Smooth muscle cell (in vitro differentiated cells): ENCODE data around the gene SNX8. TPM values are rescaled to one million over a fixed set of nuclear protein-coding genes. Genes with fewer than 3 reads are reported as not detected.

ENCODE experiments used
- DNase-seq: peaks from one replicate; lab custom pipeline; 2025; ENCODE audit not compliant: unreplicated experiment; lab: John Stamatoyannopoulos, UW
- H2AFZ ChIP-seq: fragments of 200-600 bp; sonication (generic); 2 replicates; pipeline ENCODE4 v1.6.0; 2016; ENCODE audit warnings: antibody characterized with exemption, low read depth, mild to moderate bottlenecking
- H3F3A ChIP-seq: fragments of 200-600 bp; sonication (generic); 2 replicates; pipeline ENCODE4 v1.6.0; 2017; ENCODE audit warnings: antibody characterized with exemption, low read depth
- H3K27ac ChIP-seq: fragments of 200-600 bp; sonication (generic); 2 replicates; pipeline ENCODE4 v1.5.1; 2016; ENCODE audit warnings: low read depth, mild to moderate bottlenecking
- H3K27me3 ChIP-seq: fragments of 200-600 bp; sonication (generic); 2 replicates; pipeline ENCODE4 v1.6.1; 2016; ENCODE audit warnings: low read depth, mild to moderate bottlenecking
- H3K36me3 ChIP-seq: fragments of 200-600 bp; sonication (generic); 2 replicates; pipeline ENCODE4 v1.5.1; 2016; ENCODE audit warnings: low read depth
- H3K4me1 ChIP-seq: fragments of 200-600 bp; sonication (generic); 2 replicates; pipeline ENCODE4 v1.5.1; 2016; ENCODE audit warnings: low read depth
- H3K4me2 ChIP-seq: fragments of 200-600 bp; sonication (generic); 2 replicates; pipeline ENCODE4 v1.6.0; 2016; ENCODE audit warnings: mild to moderate bottlenecking
- H3K4me3 ChIP-seq: fragments of 200-600 bp; sonication (generic); 2 replicates; pipeline ENCODE4 v1.5.1; 2016; ENCODE audit warnings: mild to moderate bottlenecking
- H3K79me2 ChIP-seq: fragments of 200-600 bp; sonication (generic); 2 replicates; pipeline ENCODE4 v1.6.0; 2016; ENCODE audit warnings: low read depth, mild to moderate bottlenecking
- H3K9ac ChIP-seq: fragments of 200-600 bp; sonication (generic); 2 replicates; pipeline ENCODE4 v1.6.0; 2016; ENCODE audit warnings: low read depth
- H3K9me3 ChIP-seq: fragments of 200-600 bp; sonication (generic); replicated peaks from 2 replicates; pipeline ENCODE4 v1.5.1; 2016; ENCODE audit warnings: low read depth
- H4K20me1 ChIP-seq: fragments of 200-600 bp; sonication (generic); 2 replicates; pipeline ENCODE4 v1.6.0; 2016; ENCODE audit warnings: low read depth
- WGBS: methylation state at CpG from one replicate; pipeline ENCODE4 v1.1.7; 2016; ENCODE audit warnings: low lambda C conversion rate; 5-methylcytosine and 5-hydroxymethylcytosine counted together
- polyA plus RNA-seq: library from polyadenylated mRNA; unstranded; fragments of >200 nt; fragmentation: Nextera tagmentation; extraction: Ambion mirVana; gene quantifications from 2 replicates; pipeline ENCODE4 v1.2.1, GENCODE V29; 2016
- total RNA-seq: library from RNA; depleted of rRNA; stranded (reverse); fragments of >200 nt; gene quantifications from 2 replicates; pipeline ENCODE4 v1.2.3, GENCODE V29; 2014
- TF ChIP-seq, protein P1 (sequence below): fragments of 200-600 bp; sonication (generic); IDR thresholded peaks from 2 replicates; pipeline ENCODE4 v1.5.1; 2017; ENCODE audit warnings: borderline replicate concordance, mild to moderate bottlenecking, antibody characterized with exemption; ENCODE audit not compliant: insufficient read depth, poor library complexity, severe bottlenecking

The SNX8 gene
- total and polyA plus RNA-seq, 2 experiments from 2014 or later, result 46.9 to 49.9 TPM

DNA sequence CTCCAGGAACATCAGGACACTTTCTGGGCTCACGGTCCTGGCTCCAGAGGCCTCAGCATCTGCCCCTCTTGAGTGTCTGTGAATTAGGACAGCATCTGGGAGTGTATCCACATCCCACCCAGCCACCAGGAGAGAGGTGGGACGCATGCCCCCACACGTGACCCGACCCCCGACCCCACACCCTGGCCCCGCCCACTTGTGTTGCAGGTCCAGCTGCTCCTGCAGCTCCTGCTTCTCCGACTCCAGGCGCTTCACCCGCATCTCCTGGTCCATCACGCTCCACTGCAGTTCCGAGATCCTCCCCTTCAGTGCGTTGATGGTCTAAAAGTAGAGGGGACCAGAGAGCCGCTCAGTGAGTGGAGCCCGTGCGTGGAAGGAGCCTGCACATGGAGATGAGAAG lies 95.1 kb downstream of the SNX8 start:
- H3K9ac ChIP-seq, result no peak overlapping the region

DNA sequence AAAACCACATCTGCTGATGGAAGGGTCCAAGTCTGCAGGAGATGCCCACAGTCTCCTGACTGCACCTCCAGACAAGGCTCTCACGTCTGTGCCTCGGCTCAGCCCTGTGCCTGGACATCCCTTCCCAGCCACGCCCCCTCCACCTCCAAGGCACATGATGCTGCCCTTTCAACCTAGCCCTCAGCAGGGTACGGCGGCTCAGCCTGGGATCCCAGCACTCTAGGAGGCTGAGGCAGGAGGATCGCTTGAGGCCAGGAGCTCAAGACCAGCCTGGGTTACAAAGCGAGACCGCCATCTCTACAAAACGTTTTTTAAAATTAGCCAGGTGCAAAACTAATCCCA lies 95.8 kb downstream of the SNX8 start:
- H3F3A ChIP-seq, result no peaks in the 10 kb centered on the region
- H3K9me3 ChIP-seq, result no peaks in the 10 kb centered on the region
- H3K4me2 ChIP-seq, result no peak overlapping the region
- no peak overlapping the region for H3K27ac ChIP-seq
- no peak overlapping the region for H2AFZ ChIP-seq
- H3K36me3 ChIP-seq, result peaks cover 3% of the 10 kb centered on the region
- 91% methylated on average over 9 of the region's 9 CpGs for WGBS
- peaks cover 18% of the 10 kb centered on the region for H4K20me1 ChIP-seq
- no peak overlapping the region for H3K4me3 ChIP-seq
- DNase-seq, result no peak
- H3K4me1 ChIP-seq, result no peaks in the 10 kb centered on the region
- TF ChIP-seq, protein P1, sequence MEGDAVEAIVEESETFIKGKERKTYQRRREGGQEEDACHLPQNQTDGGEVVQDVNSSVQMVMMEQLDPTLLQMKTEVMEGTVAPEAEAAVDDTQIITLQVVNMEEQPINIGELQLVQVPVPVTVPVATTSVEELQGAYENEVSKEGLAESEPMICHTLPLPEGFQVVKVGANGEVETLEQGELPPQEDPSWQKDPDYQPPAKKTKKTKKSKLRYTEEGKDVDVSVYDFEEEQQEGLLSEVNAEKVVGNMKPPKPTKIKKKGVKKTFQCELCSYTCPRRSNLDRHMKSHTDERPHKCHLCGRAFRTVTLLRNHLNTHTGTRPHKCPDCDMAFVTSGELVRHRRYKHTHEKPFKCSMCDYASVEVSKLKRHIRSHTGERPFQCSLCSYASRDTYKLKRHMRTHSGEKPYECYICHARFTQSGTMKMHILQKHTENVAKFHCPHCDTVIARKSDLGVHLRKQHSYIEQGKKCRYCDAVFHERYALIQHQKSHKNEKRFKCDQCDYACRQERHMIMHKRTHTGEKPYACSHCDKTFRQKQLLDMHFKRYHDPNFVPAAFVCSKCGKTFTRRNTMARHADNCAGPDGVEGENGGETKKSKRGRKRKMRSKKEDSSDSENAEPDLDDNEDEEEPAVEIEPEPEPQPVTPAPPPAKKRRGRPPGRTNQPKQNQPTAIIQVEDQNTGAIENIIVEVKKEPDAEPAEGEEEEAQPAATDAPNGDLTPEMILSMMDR, result no peak
- no peak overlapping the region for H3K9ac ChIP-seq
- no peaks in the 10 kb centered on the region for H3K27me3 ChIP-seq
- no peaks in the 10 kb centered on the region for H3K79me2 ChIP-seq

More for the DNA sequence above, 95.1 kb downstream of the SNX8 start:
- H3F3A ChIP-seq, result no peaks in the 10 kb centered on the region
- H3K9me3 ChIP-seq, result no peaks in the 10 kb centered on the region
- DNase-seq, result no peak
- H2AFZ ChIP-seq, result no peak overlapping the region
- H3K27me3 ChIP-seq, result no peaks in the 10 kb centered on the region
- H3K36me3 ChIP-seq, result peaks cover 3% of the 10 kb centered on the region
- no peak overlapping the region for H3K4me3 ChIP-seq
- no peaks in the 10 kb centered on the region for H3K79me2 ChIP-seq
- TF ChIP-seq, protein P1, result no peak
- no peaks in the 10 kb centered on the region for H3K4me1 ChIP-seq
- WGBS, result 95% methylated on average over 14 of the region's 15 CpGs
- peaks cover 18% of the 10 kb centered on the region for H4K20me1 ChIP-seq
- H3K4me2 ChIP-seq, result no peak overlapping the region
- no peak overlapping the region for H3K27ac ChIP-seq

DNA sequence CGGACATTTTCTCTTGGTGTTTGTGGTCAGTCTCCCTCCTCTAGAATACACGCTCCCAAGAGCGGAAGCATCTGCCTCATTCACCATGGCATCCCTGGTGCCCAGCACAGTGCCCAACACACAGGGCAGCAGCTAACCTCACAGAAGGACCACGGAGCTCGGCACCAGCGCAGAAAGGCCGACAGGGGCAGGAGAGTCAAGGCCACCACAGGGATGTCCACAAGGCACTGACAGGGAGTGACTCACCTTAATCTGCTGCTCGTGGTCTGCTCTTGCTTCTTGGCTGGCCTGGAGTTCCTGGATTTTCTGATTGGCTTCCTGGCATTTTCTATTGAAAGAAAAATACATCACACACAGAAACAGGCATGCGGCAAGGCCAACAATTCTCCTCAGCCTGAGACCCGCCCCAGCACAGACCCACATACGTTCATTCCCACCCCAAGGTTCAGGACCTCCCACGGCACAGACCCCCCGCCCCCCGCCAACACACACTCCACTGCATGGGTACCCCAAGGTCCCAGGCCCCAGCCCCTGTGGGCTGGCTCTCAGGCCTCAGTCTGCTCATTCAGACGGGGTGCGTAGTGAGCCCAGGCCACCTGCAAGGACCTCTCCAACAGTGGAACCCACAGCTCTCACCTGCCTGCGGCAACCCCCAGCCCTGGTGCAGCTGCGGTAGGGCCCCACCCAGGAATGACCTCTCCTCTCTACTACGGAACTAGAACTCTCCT lies 96.4 kb downstream of the SNX8 start:
- DNase-seq, result no peak
- H3K27ac ChIP-seq, result no peak overlapping the region
- no peaks in the 10 kb centered on the region for H3F3A ChIP-seq
- H3K36me3 ChIP-seq, result peaks cover 3% of the 10 kb centered on the region
- TF ChIP-seq, protein P1, result no peak
- H4K20me1 ChIP-seq, result peaks cover 18% of the 10 kb centered on the region
- H3K4me3 ChIP-seq, result no peak overlapping the region
- H3K9me3 ChIP-seq, result no peaks in the 10 kb centered on the region
- no peak overlapping the region for H3K9ac ChIP-seq
- WGBS, result 91% methylated on average over 19 of the region's 19 CpGs
- no peaks in the 10 kb centered on the region for H3K27me3 ChIP-seq
- no peaks in the 10 kb centered on the region for H3K79me2 ChIP-seq
- H2AFZ ChIP-seq, result no peak overlapping the region
- no peaks in the 10 kb centered on the region for H3K4me1 ChIP-seq
- no peak overlapping the region for H3K4me2 ChIP-seq

DNA sequence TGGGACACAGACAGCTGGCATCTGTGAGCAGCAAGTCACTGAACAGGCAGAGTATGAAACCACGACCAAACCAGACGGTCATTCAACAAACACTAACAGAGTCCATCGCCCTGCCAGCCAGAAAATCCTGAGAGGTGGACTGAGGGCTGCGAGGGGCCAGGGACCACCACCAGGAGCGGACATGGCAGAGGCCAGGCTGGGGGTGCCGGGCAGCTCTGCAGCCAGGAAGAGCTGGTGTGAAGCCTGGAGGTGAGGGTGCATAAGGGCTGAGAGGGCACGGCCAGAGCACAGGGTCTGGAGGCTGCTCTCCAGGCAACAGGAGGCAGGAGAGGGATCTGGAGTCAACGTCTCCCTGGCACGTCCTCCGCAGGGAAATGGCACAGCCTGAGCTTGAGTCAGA lies 97.0 kb downstream of the SNX8 start:
- H3K4me2 ChIP-seq, result no peak overlapping the region
- no peak for DNase-seq
- no peaks in the 10 kb centered on the region for H3K4me1 ChIP-seq
- peaks cover 3% of the 10 kb centered on the region for H3K36me3 ChIP-seq
- no peaks in the 10 kb centered on the region for H3K9me3 ChIP-seq
- no peak overlapping the region for H3K27ac ChIP-seq
- H2AFZ ChIP-seq, result no peak overlapping the region
- H3K79me2 ChIP-seq, result no peaks in the 10 kb centered on the region
- H3K4me3 ChIP-seq, result no peak overlapping the region
- H3K9ac ChIP-seq, result no peak overlapping the region
- no peaks in the 10 kb centered on the region for H3F3A ChIP-seq
- WGBS, result 88% methylated on average over 10 of the region's 10 CpGs
- TF ChIP-seq, protein P1, result no peak
- H3K27me3 ChIP-seq, result no peaks in the 10 kb centered on the region
- H4K20me1 ChIP-seq, result peaks cover 14% of the 10 kb centered on the region
